Gastrocnemius medialis (tissue), 4 donors: ENCODE measurements around the gene PANK4. TPM values are rescaled to one million over a fixed set of nuclear protein-coding genes. Genes with fewer than 3 reads are reported as not detected.

Source experiments
- ATAC-seq, 2 donors: fragments of 150-250 bp; one replicate each; pipeline ENCODE4 v1.9.1; 2016
- DNase-seq, 2 donors: peaks; one replicate each; pipeline ENCODE4 v3.0.0-alpha.2; 2019
- H3K27ac ChIP-seq, 4 donors: fragments of 200-600 bp; sonication (generic); 1 replicate in 1 of 4; 2 replicates in 3 of 4; pipeline ENCODE4 v1.5.1; 2016 to 2018; ENCODE audit warnings: mild to moderate bottlenecking in 2 of 4, moderate library complexity in 1 of 4
- H3K27me3 ChIP-seq, 3 donors: fragments of 200-600 bp; sonication (generic) in 2 of 3; 1 replicate in 1 of 3; 2 replicates in 2 of 3; pipeline versions ENCODE4 v1.5.1 to v1.6.0; 2016 to 2019; ENCODE audit warnings: mild to moderate bottlenecking in 1 of 3, moderate library complexity in 1 of 3
- H3K36me3 ChIP-seq, 2 donors: fragments of 200-600 bp; sonication (generic) in 1 of 2; one replicate each; pipeline ENCODE4 v1.5.1; 2017 to 2018
- H3K4me1 ChIP-seq, 2 donors: fragments of 200-600 bp; sonication (generic) in 1 of 2; one replicate each; pipeline ENCODE4 v1.5.1; 2016 to 2017; ENCODE audit warnings: mild to moderate bottlenecking in 2 of 2
- H3K4me3 ChIP-seq, 4 donors: fragments of 200-600 bp; sonication (generic) in 3 of 4; 1 replicate in 1 of 4; 2 replicates in 3 of 4; pipeline ENCODE4 v1.5.1; 2016 to 2019; ENCODE audit warnings: mild to moderate bottlenecking in 2 of 4
- H3K9me3 ChIP-seq, 3 donors: fragments of 200-600 bp; sonication (generic) in 2 of 3; 1 replicate in 1 of 3; 2 replicates in 2 of 3; pipeline ENCODE4 v1.5.1; 2016 to 2019
- CTCF ChIP-seq, 5 experiments: fragments of 450-650 bp in 3 of 5; fragments of 200-600 bp in 2 of 5; sonication (generic) in 2 of 5; IDR thresholded peaks in 4 of 5; conservative IDR thresholded peaks in 1 of 5; 1 replicate in 4 of 5; 2 replicates in 1 of 5; pipeline ENCODE4 v1.5.1; 2016 to 2019; ENCODE audit warnings: antibody characterized with exemption in 5 of 5, mild to moderate bottlenecking in 3 of 5, moderate library complexity in 3 of 5
- POLR2A ChIP-seq, 2 donors: fragments of 450-650 bp; IDR thresholded peaks; one replicate each; pipeline ENCODE4 v1.6.1; 2017; ENCODE audit warnings: antibody characterized with exemption in 2 of 2, mild to moderate bottlenecking in 2 of 2, moderate library complexity in 2 of 2
- in situ Hi-C, 4 donors: fragments of 200-750 bp; cut with MboI; loops; one replicate each; pipeline versions ENCODE4 v1.15.0 to v1.8.0; 2017; ENCODE audit warnings: low sequenced_read_pairs in 4 of 4
- intact Hi-C: fragments of 100-400 bp; cut with DNase I; formaldehyde crosslinking; loops from one replicate; pipeline ENCODE4 v1.15.1; 2023; ENCODE audit warnings: low total_unique reads
- total RNA-seq, 4 donors: library from RNA; depleted of rRNA; stranded (reverse); fragments of >200 nt; gene quantifications; one replicate each; pipeline versions ENCODE4 v1.1.0 to v1.2.3, GENCODE V29; 2016

The PANK4 gene
- total RNA-seq, 4 donors from 2014 or later: 27.5 to 54.2 (median 38.5) TPM

- no peaks in the 10 kb centered on the region for H3K36me3 ChIP-seq
- peaks cover 42 to 61% (median 48%) of the 10 kb centered on the region in 3 donors for H3K27me3 ChIP-seq
- DNase-seq: no peak
Measured at GRCh38 chr1:2497891-2498290, 28.5 kb downstream of the PANK4 start.

GRCh38 chr1:2496746-2497145, 29.6 kb downstream of the PANK4 start:
- in situ Hi-C loops (no loop called here), intact Hi-C loops (no loop called here)
- no peaks in the 10 kb centered on the region for H3K36me3 ChIP-seq
- H3K4me3 ChIP-seq: no peak overlapping the region
- no peak overlapping the region for H3K27ac ChIP-seq
- ATAC-seq (no peak), DNase-seq (no peak)
- TF ChIP-seq CTCF (IDR thresholded peaks at IDR 0.05 in 4 of 5, conservative IDR thresholded peaks at IDR 0.05 in 1 of 5) (no peak), POLR2A (IDR thresholded peaks at IDR 0.05) (no peak)
- H3K27me3 ChIP-seq: peaks cover 37 to 58% (median 39%) of the 10 kb centered on the region in 3 donors
- no peaks in the 10 kb centered on the region for H3K9me3 ChIP-seq
- peaks cover 0 to 19% of the 10 kb centered on the region in 2 donors for H3K4me1 ChIP-seq

More at GRCh38 chr1:2497891-2498290, 28.5 kb downstream of the PANK4 start:
- intact Hi-C loops (no loop called here), in situ Hi-C loops (no loop called here)
- TF ChIP-seq CTCF (IDR thresholded peaks at IDR 0.05 in 4 of 5, conservative IDR thresholded peaks at IDR 0.05 in 1 of 5): no peak
- no peaks in the 10 kb centered on the region for H3K9me3 ChIP-seq
- H3K27ac ChIP-seq: no peak overlapping the region
- H3K4me1 ChIP-seq: peaks cover 0 to 19% of the 10 kb centered on the region in 2 donors
- no peak overlapping the region for H3K4me3 ChIP-seq
- no peak for ATAC-seq

- H3K9me3 ChIP-seq: no peaks in the 10 kb centered on the region
- no peak for DNase-seq
- H3K4me1 ChIP-seq: peaks cover 0 to 19% of the 10 kb centered on the region in 2 donors
- no peak for TF ChIP-seq POLR2A (IDR thresholded peaks at IDR 0.05)
- TF ChIP-seq CTCF (IDR thresholded peaks at IDR 0.05 in 4 of 5, conservative IDR thresholded peaks at IDR 0.05 in 1 of 5): no peak
- H3K36me3 ChIP-seq: no peaks in the 10 kb centered on the region
- no peak overlapping the region for H3K27ac ChIP-seq
- no peak for ATAC-seq
- no peak overlapping the region for H3K4me3 ChIP-seq
- H3K27me3 ChIP-seq: peaks cover 31 to 52% (median 33%) of the 10 kb centered on the region in 3 donors
- in situ Hi-C loops: no loop called here
- intact Hi-C loops: no loop called here
Measured at GRCh38 chr1:2496087-2496622, 30.2 kb downstream of the PANK4 start.

GRCh38 chr1:2495546-2495945, 30.9 kb downstream of the PANK4 start:
- no peak for TF ChIP-seq CTCF (IDR thresholded peaks at IDR 0.05 in 4 of 5, conservative IDR thresholded peaks at IDR 0.05 in 1 of 5)
- TF ChIP-seq POLR2A (IDR thresholded peaks at IDR 0.05): no peak
- Histone ChIP-seq H3K4me3 (no peak overlapping the region), H3K27me3 (peaks cover 27 to 48% (median 29%) of the 10 kb centered on the region in 3 donors), H3K27ac (no peak overlapping the region), H3K9me3 (no peaks in the 10 kb centered on the region), H3K36me3 (no peaks in the 10 kb centered on the region), H3K4me1 (peaks cover 0 to 19% of the 10 kb centered on the region in 2 donors)
- intact Hi-C loops (no loop called here), in situ Hi-C loops (no loop called here)
- ATAC-seq: no peak
- DNase-seq: no peak

GRCh38 chr1:2495026-2495425, 31.4 kb downstream of the PANK4 start:
- peaks cover 22 to 43% (median 23%) of the 10 kb centered on the region in 3 donors for H3K27me3 ChIP-seq
- intact Hi-C loops: no loop called here
- H3K4me3 ChIP-seq: no peak overlapping the region
- H3K4me1 ChIP-seq: peaks cover 0 to 19% of the 10 kb centered on the region in 2 donors
- no peaks in the 10 kb centered on the region for H3K9me3 ChIP-seq
- in situ Hi-C loops: no loop called here
- ATAC-seq: peak; percentile 27 to 71
- TF ChIP-seq POLR2A (IDR thresholded peaks at IDR 0.05): no peak
- no peak for TF ChIP-seq CTCF (IDR thresholded peaks at IDR 0.05 in 4 of 5, conservative IDR thresholded peaks at IDR 0.05 in 1 of 5)
- H3K27ac ChIP-seq: no peak overlapping the region
- peak in 1 of 2 donors; percentile 72 for DNase-seq
- no peaks in the 10 kb centered on the region for H3K36me3 ChIP-seq
